Stimulated activated CD8-positive, alpha-beta memory T cell treated with anti-CD3 and anti-CD28 coated beads, Interleukin-4, amount 100 ng/mL, for 1 hour (primary cell): ENCODE measurements around the gene ADRA1B.
"Not testable (repeated sequence)": the region's sequence is repeated elsewhere in the genome, so short reads cannot be mapped to it uniquely, and the experiment has no call there.

Experiments used
- DNase-seq, 2 donors: peaks; one replicate each; pipeline ENCODE4 v3.0.0-alpha.2; 2020; ENCODE audit warnings: low read depth in 2 of 2, low spot score in 1 of 2

ADRA1B gene

GRCh38 chr5:159965031-159965837 is 49.0 kb downstream of the ADRA1B start:
- no peak for DNase-seq

- DNase-seq, result not testable (repeated sequence)
These were observed 49.5 kb downstream of the ADRA1B start for GRCh38 chr5:159965838-159966128.

- no peak for DNase-seq
These were observed 53.7 kb downstream of the ADRA1B start for GRCh38 chr5:159969966-159970365.

- DNase-seq, result no peak
These were observed 54.8 kb downstream of the ADRA1B start for GRCh38 chr5:159971038-159971437.

- DNase-seq, result no peak
These were observed 55.2 kb downstream of the ADRA1B start for GRCh38 chr5:159971514-159971913.

GRCh38 chr5:159971931-159972461 is 55.7 kb downstream of the ADRA1B start:
- no peak for DNase-seq

GRCh38 chr5:159972538-159973362 is 56.5 kb downstream of the ADRA1B start:
- DNase-seq, result no peak

GRCh38 chr5:159975462-159976019 is 59.3 kb downstream of the ADRA1B start:
- no peak for DNase-seq

- no peak for DNase-seq
These were observed 60.6 kb downstream of the ADRA1B start for GRCh38 chr5:159976921-159977320.

- no peak for DNase-seq
These were observed 62.1 kb downstream of the ADRA1B start for GRCh38 chr5:159978358-159978757.

- DNase-seq, result no peak
These were observed 66.3 kb downstream of the ADRA1B start for GRCh38 chr5:159982421-159983173.

GRCh38 chr5:159987031-159987674 is 70.9 kb downstream of the ADRA1B start:
- DNase-seq, result peak; percentile 19 to 49

GRCh38 chr5:159990506-159990905 is 74.2 kb downstream of the ADRA1B start:
- no peak for DNase-seq

- no peak for DNase-seq
These were observed 76.3 kb downstream of the ADRA1B start for GRCh38 chr5:159992566-159992965.

GRCh38 chr5:159993194-159993593 is 76.9 kb downstream of the ADRA1B start:
- DNase-seq, result no peak

- no peak for DNase-seq
These were observed 79.6 kb downstream of the ADRA1B start for GRCh38 chr5:159995907-159996306.

- DNase-seq, result no peak
These were observed 85.2 kb downstream of the ADRA1B start for GRCh38 chr5:160001457-160001856.

GRCh38 chr5:160007514-160007913 is 91.2 kb downstream of the ADRA1B start:
- DNase-seq, result no peak

GRCh38 chr5:160008529-160008876 is 92.2 kb downstream of the ADRA1B start:
- not testable (repeated sequence) for DNase-seq

- DNase-seq, result peak; percentile 81 to 82
These were observed 92.8 kb downstream of the ADRA1B start, which contains the start of gene TTC1 for GRCh38 chr5:160008877-160009590. TSS of gene TTC1 (plus strand) at chr5:160009139. CDS start at chr5:160010529, 1,390 bp downstream.
